H1 (cell line): ENCODE data around the gene ANKRD2. TPM values are rescaled to one million over a fixed set of nuclear protein-coding genes. Genes with fewer than 3 reads are reported as not detected.
"Not testable (repeated sequence)": the region's sequence is repeated elsewhere in the genome, so short reads cannot be mapped to it uniquely, and the experiment has no call there.

Source experiments
- CTCF ChIA-PET: fragments of 300-600 bp; sonication (Branson Sonifier 250); formaldehyde crosslinking; loops from one replicate; lab custom pipeline; 2021; ENCODE audit not compliant: partially characterized antibody; lab: Charles Lee
- POLR2A ChIA-PET: fragments of 300-600 bp; sonication (Branson Sonifier 250); formaldehyde crosslinking; loops from one replicate; lab custom pipeline; 2021; ENCODE audit warnings: inconsistent platforms; ENCODE audit not compliant: partially characterized antibody; lab: Charles Lee
- DNase-seq, 2 experiments: peaks; one replicate each; pipeline versions ENCODE4 v3.0.0 to v3.0.0-alpha.2; 2010 to 2022; ENCODE audit warnings: low spot score in 2 of 2, low read depth in 1 of 2, mixed read lengths in 1 of 2
- FAIRE-seq: peaks from 2 replicates; lab custom pipeline; 2011; peaks lifted over from hg19 to GRCh38; lab: Jason Lieb, UNC
- H2AFZ ChIP-seq: 2 replicates; pipeline ENCODE4 v1.8.1; 2012; ENCODE audit warnings: low read length, inconsistent platforms
- H2AK5ac ChIP-seq: 2 replicates; pipeline ENCODE4 v1.6.1; 2013; ENCODE audit warnings: low read depth, low read length
- H2BK120ac ChIP-seq: replicated peaks from 2 replicates; pipeline ENCODE3; 2013; ENCODE audit warnings: low read depth, low read length, inconsistent platforms
- H2BK12ac ChIP-seq: 2 replicates; pipeline ENCODE4 v1.6.1; 2013; ENCODE audit warnings: low read depth, low read length
- H2BK15ac ChIP-seq: 2 replicates; pipeline ENCODE4 v1.6.1; 2013; ENCODE audit warnings: low read length
- H2BK20ac ChIP-seq: 2 replicates; pipeline ENCODE4 v1.6.1; 2013; ENCODE audit warnings: low read length
- H2BK5ac ChIP-seq: 2 replicates; pipeline ENCODE4 v1.6.1; 2013; ENCODE audit warnings: low read depth, low read length
- H3K14ac ChIP-seq: 2 replicates; pipeline ENCODE4 v1.6.1; 2013; ENCODE audit warnings: inconsistent platforms; ENCODE audit not compliant: insufficient read length
- H3K18ac ChIP-seq: 2 replicates; pipeline ENCODE4 v1.6.1; 2013; ENCODE audit warnings: low read length; ENCODE audit errors: extremely low read depth
- H3K23ac ChIP-seq: 2 replicates; pipeline ENCODE4 v1.6.1; 2013; ENCODE audit warnings: inconsistent platforms; ENCODE audit not compliant: insufficient read length
- H3K23me2 ChIP-seq: 2 replicates; pipeline ENCODE4 v1.6.1; 2013; ENCODE audit warnings: low read depth, low read length
- H3K27ac ChIP-seq: 2 replicates; pipeline ENCODE4 v1.6.1; 2011; ENCODE audit warnings: low read depth, low read length, inconsistent platforms
- H3K27me3 ChIP-seq, 4 experiments: replicated peaks in 1 of 4; 1 replicate in 1 of 4; 2 replicates in 3 of 4; pipeline versions ENCODE4 v1.6.1 to v1.8.1; 2011 to 2013; ENCODE audit warnings: low read length in 3 of 4, mild to moderate bottlenecking in 3 of 4, inconsistent platforms in 2 of 4, mixed read lengths in 2 of 4, moderate library complexity in 1 of 4; ENCODE audit not compliant: control insufficient read depth in 3 of 4, insufficient read depth in 3 of 4; ENCODE audit errors: extremely low read depth in 1 of 4
- H3K36me3 ChIP-seq, 4 experiments: 2 replicates each; pipeline versions ENCODE4 v1.6.1 to v1.8.1; 2011 to 2013; ENCODE audit warnings: mild to moderate bottlenecking in 4 of 4, low read length in 3 of 4, moderate library complexity in 2 of 4, control low read depth in 1 of 4, inconsistent platforms in 1 of 4; ENCODE audit not compliant: insufficient read depth in 4 of 4, control insufficient read depth in 2 of 4
- H3K4ac ChIP-seq: replicated peaks from 2 replicates; pipeline ENCODE3; 2013; ENCODE audit warnings: low read length, low read depth, mixed read lengths, inconsistent platforms; ENCODE audit not compliant: insufficient read length
- H3K4me1 ChIP-seq, 4 experiments: replicated peaks in 1 of 4; 1 replicate in 1 of 4; 2 replicates in 3 of 4; pipeline versions ENCODE4 v1.6.1 to v1.8.1; 2011 to 2013; ENCODE audit warnings: low read length in 3 of 4, inconsistent platforms in 2 of 4, mixed read lengths in 1 of 4; ENCODE audit not compliant: insufficient read depth in 4 of 4, control insufficient read depth in 3 of 4
- H3K4me2 ChIP-seq, 2 experiments: 2 replicates each; pipeline versions ENCODE4 v1.6.1 to v1.8.1; 2011 to 2013; ENCODE audit warnings: low read depth in 2 of 2, low read length in 2 of 2, control low read depth in 1 of 2, inconsistent platforms in 1 of 2, mild to moderate bottlenecking in 1 of 2; ENCODE audit not compliant: insufficient read depth in 1 of 2
- H3K4me3 ChIP-seq, 4 experiments: fragments of 200-600, 300-600 bp in 1 of 4; sonication (generic), shearing (Covaris generic), sonication (Bioruptor Twin) in 1 of 4; 2 replicates each; pipeline versions ENCODE4 v1.5.1 to v1.8.1; 2011 to 2016; ENCODE audit warnings: low read length in 4 of 4, low read depth in 3 of 4, control low read depth in 2 of 4, inconsistent platforms in 2 of 4, mild to moderate bottlenecking in 2 of 4, mixed read lengths in 1 of 4, moderate library complexity in 1 of 4; ENCODE audit not compliant: insufficient read depth in 2 of 4; ENCODE audit errors: extremely low read depth in 1 of 4
- H3K56ac ChIP-seq: replicated peaks from 2 replicates; pipeline ENCODE3; 2013; ENCODE audit warnings: low read depth, mild to moderate bottlenecking, mixed read lengths, low read length, inconsistent platforms; ENCODE audit not compliant: insufficient read length
- H3K79me1 ChIP-seq: 2 replicates; pipeline ENCODE4 v1.6.1; 2013; ENCODE audit warnings: low read depth, low read length, control low read depth
- H3K79me2 ChIP-seq, 2 experiments: 2 replicates each; pipeline versions ENCODE4 v1.6.1 to v1.8.1; 2012 to 2013; ENCODE audit warnings: low read length in 2 of 2, mild to moderate bottlenecking in 2 of 2, inconsistent platforms in 1 of 2; ENCODE audit not compliant: insufficient read depth in 2 of 2, control insufficient read depth in 1 of 2
- H3K9ac ChIP-seq, 4 experiments: replicated peaks in 1 of 4; 1 replicate in 1 of 4; 2 replicates in 3 of 4; pipeline versions ENCODE4 v1.6.1 to v1.8.1; 2011 to 2013; ENCODE audit warnings: low read depth in 3 of 4, low read length in 3 of 4, control low read depth in 2 of 4, mild to moderate bottlenecking in 2 of 4, moderate library complexity in 2 of 4, inconsistent platforms in 1 of 4; ENCODE audit errors: extremely low read depth in 1 of 4
- H3K9me3 ChIP-seq, 2 experiments: 2 replicates each; pipeline versions ENCODE4 v1.6.1 to v1.8.1; 2012 to 2013; ENCODE audit warnings: mild to moderate bottlenecking in 2 of 2, moderate library complexity in 2 of 2, control low read depth in 1 of 2, inconsistent platforms in 1 of 2, low read depth in 1 of 2, low read length in 1 of 2, mixed read lengths in 1 of 2; ENCODE audit not compliant: insufficient read depth in 2 of 2
- H4K20me1 ChIP-seq, 2 experiments: replicated peaks in 1 of 2; 2 replicates each; pipeline versions ENCODE3 to v1.8.1; 2011 to 2013; ENCODE audit warnings: inconsistent platforms in 2 of 2, low read length in 2 of 2, mild to moderate bottlenecking in 1 of 2; ENCODE audit not compliant: insufficient read depth in 2 of 2, control insufficient read depth in 1 of 2
- H4K5ac ChIP-seq: 2 replicates; pipeline ENCODE4 v1.6.1; 2013; ENCODE audit warnings: low read length, low read depth, mixed read lengths, inconsistent platforms; ENCODE audit not compliant: insufficient read length
- H4K8ac ChIP-seq: 2 replicates; pipeline ENCODE4 v1.8.0; 2013; ENCODE audit warnings: mild to moderate bottlenecking, moderate library complexity, low read length, inconsistent platforms; ENCODE audit not compliant: insufficient read depth; ENCODE audit errors: extremely low read depth
- H4K91ac ChIP-seq: replicated peaks from 2 replicates; pipeline ENCODE3; 2013; ENCODE audit warnings: low read length, mixed read lengths, inconsistent platforms; ENCODE audit not compliant: insufficient read length
- WGBS, 2 experiments: shearing (Covaris generic) in 1 of 2; methylation state at CpG; one replicate each; pipeline versions ENCODE4 v1.1.6 to v1.1.7; 2013 to 2015; ENCODE audit warnings: low lambda C conversion rate in 2 of 2, mixed read lengths in 2 of 2, inconsistent platforms in 1 of 2, low coverage in 1 of 2, missing lambda C conversion rate in 1 of 2; ENCODE audit not compliant: insufficient replicate concordance in 2 of 2, insufficient coverage in 1 of 2, insufficient read length in 1 of 2; ENCODE audit errors: extremely low coverage in 1 of 2, missing lambda C conversion rate in 1 of 2; 5-methylcytosine and 5-hydroxymethylcytosine counted together
- polyA plus RNA-seq, 7 experiments: library from polyadenylated mRNA; depleted of rRNA in 3 of 7; stranded (reverse) in 5 of 7; unstranded in 2 of 7; fragments of >200 nt in 5 of 7; fragments of 200-250 nt in 2 of 7; gene quantifications; 1 replicate in 5 of 7; 2 replicates in 1 of 7; 4 replicates in 1 of 7; pipeline versions ENCODE4 v1.2.1 to v1.2.3, GENCODE V29; 2011 to 2013; ENCODE audit warnings: missing spikeins in 2 of 7, mixed read lengths in 2 of 7
- total RNA-seq: library from RNA; stranded (reverse); fragmentation: NEBNext Ultra II Directional; extraction: Animal tissue kit (Norgen Biotek cat#: 25700); gene quantifications from 2 replicates; pipeline ENCODE4 v1.2.1, GENCODE V29; 2021

Gene ANKRD2
- total and polyA plus RNA-seq, 2 of the 8 experiments (the other 6 are each of a cell fraction or from before 2014, with no cell fraction given): not detected

DNA sequence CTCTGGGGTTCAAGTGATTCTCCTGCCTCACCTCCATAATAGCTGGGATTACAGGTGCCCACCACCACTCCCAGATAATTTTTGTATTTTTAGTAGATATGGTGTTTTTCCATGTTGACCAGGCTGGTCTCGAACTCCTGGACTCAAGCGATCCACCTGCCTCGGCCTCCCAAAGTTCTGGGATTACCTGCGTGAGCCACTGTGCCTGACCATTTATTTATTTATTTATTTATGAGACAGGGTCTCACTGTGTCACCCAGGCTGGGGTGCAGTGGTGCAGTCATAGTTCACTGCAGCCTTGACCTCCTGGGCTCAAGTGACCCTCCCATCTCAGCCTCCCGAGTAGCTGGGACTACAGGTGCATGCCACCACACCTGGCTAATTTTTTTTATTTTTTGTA lies 18.2 kb upstream of the ANKRD2 start:
- H4K20me1 ChIP-seq, H3K23me2 ChIP-seq, H3K27me3 ChIP-seq, H3K36me3 ChIP-seq, H3K14ac ChIP-seq, DNase-seq, H3K79me1 ChIP-seq, H2BK15ac ChIP-seq, H2BK120ac ChIP-seq, H3K18ac ChIP-seq, H4K8ac ChIP-seq, H2BK5ac ChIP-seq, H3K23ac ChIP-seq, H3K9me3 ChIP-seq, H2AFZ ChIP-seq, H4K91ac ChIP-seq, H3K9ac ChIP-seq, FAIRE-seq, H3K4ac ChIP-seq, H4K5ac ChIP-seq, H3K4me3 ChIP-seq, H3K56ac ChIP-seq, H3K27ac ChIP-seq, H2BK20ac ChIP-seq, H3K79me2 ChIP-seq: not testable (repeated sequence)
- H2BK12ac ChIP-seq: 0 out of 2 replicates have a peak overlapping the region, but pooled peaks have one; percentile 13
- 0 out of 4 replicates have a peak overlapping the region, but pooled peaks of 1 of the 2 experiments have one; percentile 20 for H3K4me2 ChIP-seq
- peaks cover 15 to 24% (median 20%) of the 10 kb centered on the region in 4 experiments for H3K4me1 ChIP-seq
- ChIA-PET POLR2A (interaction anchor here (1.0 to 2.9 kb wide), 4 partner anchors 14 to 100 kb away, joined by 3 to 12 read pairs (median 4); partner anchors contain the start of gene UBTD1), CTCF (interaction anchor here (0.6 to 15.4 kb wide), 22 partner anchors 9 to 182 kb away, joined by 3 to 388 read pairs (median 5); partner anchors contain the start of genes ANKRD2, UBTD1 and ZFYVE27)
- 89% methylated on average over 5 of the region's 5 CpGs; no CpG with 5 or more reads in 1 of the 2 experiments for WGBS, 2 experiments
- H2AK5ac ChIP-seq: 0 out of 2 replicates have a peak overlapping the region, but pooled peaks have one; percentile 32

DNA sequence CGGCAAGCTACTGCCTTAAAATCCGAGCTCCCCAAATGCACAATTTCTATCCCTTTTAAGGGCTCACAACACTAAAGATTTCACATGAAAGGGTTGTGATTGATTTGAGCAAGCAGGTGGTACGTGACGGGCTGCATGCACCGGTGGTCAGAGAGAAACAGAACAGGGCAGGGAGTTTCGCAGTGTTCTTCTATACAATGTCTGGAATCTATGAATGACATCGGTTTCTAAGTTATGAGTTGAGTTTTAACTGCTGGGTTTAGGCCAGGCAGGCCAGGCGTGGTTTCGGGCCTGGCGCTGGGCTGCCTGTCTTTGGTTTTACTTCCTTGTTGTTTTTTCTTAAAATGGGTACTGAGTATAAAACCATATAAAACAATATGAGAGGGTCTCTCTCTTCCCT lies 17.0 kb upstream of the ANKRD2 start:
- 93% methylated on average over 7 of the region's 10 CpGs; no CpG with 5 or more reads in 1 of the 2 experiments for WGBS, 2 experiments

More for the DNA sequence above, 17.0 kb upstream of the ANKRD2 start:
- not testable (repeated sequence) for H4K5ac ChIP-seq, H3K23ac ChIP-seq, H3K9ac ChIP-seq, H3K27me3 ChIP-seq, H3K4ac ChIP-seq, H2BK5ac ChIP-seq, H2BK12ac ChIP-seq, FAIRE-seq, H3K79me1 ChIP-seq, H2BK20ac ChIP-seq, H2AFZ ChIP-seq, H3K23me2 ChIP-seq, H3K4me3 ChIP-seq, DNase-seq, H3K79me2 ChIP-seq, H4K8ac ChIP-seq, H2BK15ac ChIP-seq, H3K36me3 ChIP-seq, H4K20me1 ChIP-seq, H3K18ac ChIP-seq, H4K91ac ChIP-seq, H3K14ac ChIP-seq, H3K27ac ChIP-seq, H2BK120ac ChIP-seq, H3K4me2 ChIP-seq, H2AK5ac ChIP-seq, H3K56ac ChIP-seq, H3K9me3 ChIP-seq
- CTCF ChIA-PET: interaction anchor here (2.0 to 15.4 kb wide), 6 partner anchors 17 to 94 kb away, joined by 5 to 388 read pairs (median 52); partner anchors contain the start of gene ANKRD2
- H3K4me1 ChIP-seq: peaks cover 3 to 13% (median 8%) of the 10 kb centered on the region in 4 experiments; a peak in 6 of 7 replicates
- POLR2A ChIA-PET: interaction anchor here (1.0 kb wide), 1 partner anchor 56 kb away, joined by 3 read pairs; no protein-coding TSS in a partner anchor
